Measurements from ENCODE around the gene IL1F10.

IL1F10 gene

DNA sequence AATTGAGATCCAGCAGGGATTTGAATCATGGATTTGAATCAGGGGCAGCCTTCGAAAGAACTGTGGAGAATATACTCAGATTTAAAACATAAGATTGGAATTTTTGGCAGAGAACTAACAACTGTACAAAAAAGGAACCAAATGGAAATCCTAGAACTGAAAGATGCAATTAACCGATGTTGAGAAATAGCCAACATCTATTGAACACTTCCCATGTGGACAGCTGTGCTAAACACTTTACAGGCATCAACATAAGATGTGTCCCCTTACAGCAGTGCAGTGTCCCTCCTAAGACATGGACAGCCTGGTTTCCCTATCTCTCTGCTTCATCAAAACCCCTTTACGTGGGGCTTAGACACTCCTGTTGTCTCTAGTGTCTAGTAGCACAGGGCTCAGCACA is 56.0 kb downstream of the IL1F10 start:
- TF ChIP-seq, protein P1, sequence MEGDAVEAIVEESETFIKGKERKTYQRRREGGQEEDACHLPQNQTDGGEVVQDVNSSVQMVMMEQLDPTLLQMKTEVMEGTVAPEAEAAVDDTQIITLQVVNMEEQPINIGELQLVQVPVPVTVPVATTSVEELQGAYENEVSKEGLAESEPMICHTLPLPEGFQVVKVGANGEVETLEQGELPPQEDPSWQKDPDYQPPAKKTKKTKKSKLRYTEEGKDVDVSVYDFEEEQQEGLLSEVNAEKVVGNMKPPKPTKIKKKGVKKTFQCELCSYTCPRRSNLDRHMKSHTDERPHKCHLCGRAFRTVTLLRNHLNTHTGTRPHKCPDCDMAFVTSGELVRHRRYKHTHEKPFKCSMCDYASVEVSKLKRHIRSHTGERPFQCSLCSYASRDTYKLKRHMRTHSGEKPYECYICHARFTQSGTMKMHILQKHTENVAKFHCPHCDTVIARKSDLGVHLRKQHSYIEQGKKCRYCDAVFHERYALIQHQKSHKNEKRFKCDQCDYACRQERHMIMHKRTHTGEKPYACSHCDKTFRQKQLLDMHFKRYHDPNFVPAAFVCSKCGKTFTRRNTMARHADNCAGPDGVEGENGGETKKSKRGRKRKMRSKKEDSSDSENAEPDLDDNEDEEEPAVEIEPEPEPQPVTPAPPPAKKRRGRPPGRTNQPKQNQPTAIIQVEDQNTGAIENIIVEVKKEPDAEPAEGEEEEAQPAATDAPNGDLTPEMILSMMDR (IDR thresholded peaks at IDR 0.05; ENCODE audit: control insufficient read depth, extremely low read depth, insufficient read depth): no peak
- H3K4me3 ChIP-seq (ENCODE audit: low read depth, low read length): no peak overlapping the region
- DNase-seq (ENCODE audit: low read depth): no peak

DNA sequence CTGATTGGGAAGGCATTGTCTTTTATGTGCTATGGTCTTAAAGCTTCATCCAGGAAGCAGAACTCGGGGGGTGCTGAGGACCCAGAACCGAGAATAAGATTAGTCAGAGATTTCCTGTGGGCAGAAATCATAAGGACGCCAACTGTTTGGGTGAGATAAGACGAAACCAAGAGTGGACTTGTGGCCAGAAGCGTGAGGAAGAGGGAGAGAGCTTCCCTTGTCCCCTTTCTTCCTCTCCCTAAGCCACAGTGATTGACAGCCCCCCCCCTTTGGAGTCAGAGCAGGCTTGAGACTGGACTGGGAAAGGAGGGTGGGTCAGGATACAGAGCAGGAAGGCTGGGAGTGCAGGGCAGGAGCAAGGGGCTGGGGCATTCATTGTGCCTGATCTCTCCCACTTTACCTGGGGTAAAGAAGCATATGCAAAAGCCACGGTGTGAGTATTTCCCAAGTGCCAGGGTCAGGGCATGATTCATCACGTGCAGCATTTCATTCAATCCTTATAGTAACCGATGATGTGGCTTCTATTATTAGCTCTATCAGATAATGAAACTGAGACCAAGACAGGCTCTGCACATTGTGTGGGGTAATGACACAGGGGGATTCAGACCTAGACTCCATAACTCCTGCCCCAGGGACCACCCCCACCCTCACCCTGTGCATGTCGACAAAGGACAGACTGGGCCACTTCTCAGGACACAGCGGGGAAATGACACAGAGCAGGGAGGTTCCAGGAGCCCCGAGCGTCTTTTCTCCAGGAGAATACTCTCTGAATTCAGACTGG is 56.6 kb downstream of the IL1F10 start:
- TF ChIP-seq, protein P1 (IDR thresholded peaks at IDR 0.05; ENCODE audit: control insufficient read depth, extremely low read depth, insufficient read depth): no peak
- no peak for DNase-seq (ENCODE audit: low read depth)
- no peak overlapping the region for H3K4me3 ChIP-seq (ENCODE audit: low read depth, low read length)
